OCI-LY3 (cell line): ENCODE results near the gene SIGLEC11.

Source experiments
- H2AFZ ChIP-seq: fragments of 200-600, 300-600 bp; shearing (Covaris generic); 2 replicates; pipeline ENCODE4 v1.6.0; 2014; ENCODE audit warnings: antibody characterized with exemption, low read depth, low read length
- H3K27ac ChIP-seq: fragments of 200-600, 300-600 bp; sonication (generic); 2 replicates; pipeline ENCODE4 v1.5.1; 2014; ENCODE audit warnings: mild to moderate bottlenecking, low read length, moderate library complexity, mixed read lengths
- H3K27me3 ChIP-seq: fragments of 200-600, 300-600 bp; sonication (generic); 2 replicates; pipeline ENCODE4 v1.6.1; 2014; ENCODE audit warnings: low read depth, low read length, mixed read lengths
- H3K36me3 ChIP-seq: fragments of 200-600, 300-600 bp; sonication (generic); replicated peaks from 2 replicates; pipeline ENCODE3; 2014; ENCODE audit warnings: low read depth, low read length, mixed read lengths
- H3K4me1 ChIP-seq: fragments of 300-600, 200-600 bp; sonication (generic); 2 replicates; pipeline ENCODE4 v1.6.1; 2014; ENCODE audit warnings: low read length, mixed read lengths
- H3K4me2 ChIP-seq: fragments of 200-600, 300-600 bp; sonication (generic); 2 replicates; pipeline ENCODE4 v1.6.1; 2014; ENCODE audit warnings: low read length, mixed read lengths
- H3K4me3 ChIP-seq: fragments of 300-600, 200-600 bp; sonication (generic); 2 replicates; pipeline ENCODE4 v1.5.1; 2014; ENCODE audit warnings: antibody characterized with exemption, mild to moderate bottlenecking, low read length, moderate library complexity
- H3K79me2 ChIP-seq: fragments of 300-600, 200-600 bp; shearing (Covaris generic); 2 replicates; pipeline ENCODE4 v1.6.1; 2014; ENCODE audit warnings: mild to moderate bottlenecking, low read length, mixed read lengths
- H3K9ac ChIP-seq: fragments of 300-600, 200-600 bp; shearing (Covaris generic); 2 replicates; pipeline ENCODE4 v1.6.0; 2014; ENCODE audit warnings: mild to moderate bottlenecking, low read length, moderate library complexity
- H3K9me3 ChIP-seq: fragments of 200-600, 300-600 bp; shearing (Covaris generic); 2 replicates; pipeline ENCODE4 v1.6.1; 2014; ENCODE audit warnings: low read length, mixed read lengths; ENCODE audit not compliant: insufficient read depth
- H4K20me1 ChIP-seq: fragments of 200-600, 300-600 bp; sonication (generic); 2 replicates; pipeline ENCODE4 v1.6.1; 2016; ENCODE audit warnings: low read length, mixed read lengths; ENCODE audit not compliant: insufficient read depth
- CTCF ChIP-seq: fragments of 200-600, 300-600 bp; sonication (generic); IDR thresholded peaks from 2 replicates; pipeline ENCODE4 v1.5.1; 2014; ENCODE audit warnings: antibody characterized with exemption, low read length, low read depth
- EZH2phosphoT487 ChIP-seq: fragments of 200-600 bp; shearing (Covaris generic); IDR thresholded peaks from 2 replicates; pipeline ENCODE4 v1.6.1; 2018; ENCODE audit warnings: antibody characterized with exemption, mixed run types, low read depth

SIGLEC11 gene

GRCh38 chr19:49936549-49936948 lies 24.4 kb downstream of the SIGLEC11 start:
- Histone ChIP-seq H3K4me2 (no peak overlapping the region), H3K4me1 (peaks cover 21% of the 10 kb centered on the region), H3K9ac (no peak overlapping the region), H2AFZ (no peak overlapping the region), H3K36me3 (peaks cover 23% of the 10 kb centered on the region), H4K20me1 (peaks cover 47% of the 10 kb centered on the region), H3K27me3 (no peaks in the 10 kb centered on the region), H3K4me3 (no peak overlapping the region), H3K79me2 (peaks cover 19% of the 10 kb centered on the region), H3K9me3 (no peaks in the 10 kb centered on the region), H3K27ac (peak overlapping the region; percentile 47)
- TF ChIP-seq CTCF (no peak), EZH2phosphoT487 (no peak)

- H3K79me2 ChIP-seq = peaks cover 48% of the 10 kb centered on the region
- H3K27ac ChIP-seq = peak overlapping the region; percentile 43
- no peaks in the 10 kb centered on the region for H3K9me3 ChIP-seq
- peaks cover 49% of the 10 kb centered on the region for H3K36me3 ChIP-seq
- H4K20me1 ChIP-seq = peaks cover 69% of the 10 kb centered on the region
- TF ChIP-seq CTCF = no peak
- no peak for TF ChIP-seq EZH2phosphoT487
- H2AFZ ChIP-seq = no peak overlapping the region
- H3K9ac ChIP-seq = no peak overlapping the region
- H3K4me2 ChIP-seq = peak overlapping the region; percentile 2; the same call in 1 of the 2 replicates
- H3K4me3 ChIP-seq = peak overlapping the region; percentile 47
- H3K4me1 ChIP-seq = peaks cover 32% of the 10 kb centered on the region
- H3K27me3 ChIP-seq = no peaks in the 10 kb centered on the region
Observed at GRCh38 chr19:49933643-49934042, 27.3 kb downstream of the SIGLEC11 start.

GRCh38 chr19:49932731-49933131 lies 28.2 kb downstream of the SIGLEC11 start:
- no peak overlapping the region for H2AFZ ChIP-seq
- H3K27ac ChIP-seq = peak overlapping the region; percentile 43
- 0 out of 2 replicates have a peak, but pooled peaks cover 3% of the 10 kb centered on the region for H3K9me3 ChIP-seq
- no peaks in the 10 kb centered on the region for H3K27me3 ChIP-seq
- peak overlapping the region; percentile 2 for H3K4me2 ChIP-seq
- peaks cover 38% of the 10 kb centered on the region for H3K4me1 ChIP-seq
- H3K36me3 ChIP-seq = peaks cover 52% of the 10 kb centered on the region
- H3K79me2 ChIP-seq = peaks cover 57% of the 10 kb centered on the region
- H3K9ac ChIP-seq = no peak overlapping the region
- no peak for TF ChIP-seq EZH2phosphoT487
- no peak for TF ChIP-seq CTCF
- peak overlapping the region; percentile 47 for H3K4me3 ChIP-seq
- peaks cover 64% of the 10 kb centered on the region for H4K20me1 ChIP-seq

GRCh38 chr19:49932041-49932451 lies 28.9 kb downstream of the SIGLEC11 start:
- H3K4me2 ChIP-seq = peak overlapping the region; percentile 85
- peaks cover 45% of the 10 kb centered on the region for H3K4me1 ChIP-seq

More at GRCh38 chr19:49932041-49932451, 28.9 kb downstream of the SIGLEC11 start:
- Histone ChIP-seq H3K4me3 (peak overlapping the region; percentile 89), H3K9ac (no peak overlapping the region), H3K27ac (peak overlapping the region; percentile 95), H3K36me3 (peaks cover 59% of the 10 kb centered on the region), H4K20me1 (peaks cover 63% of the 10 kb centered on the region), H3K9me3 (0 out of 2 replicates have a peak, but pooled peaks cover 3% of the 10 kb centered on the region), H3K79me2 (peaks cover 64% of the 10 kb centered on the region), H3K27me3 (no peaks in the 10 kb centered on the region), H2AFZ (no peak overlapping the region)
- TF ChIP-seq CTCF (no peak), EZH2phosphoT487 (no peak)
